Breast epithelium (tissue), 4 donors: ENCODE results near the gene NR2C2. TPM values are rescaled to one million over a fixed set of nuclear protein-coding genes. Genes with fewer than 3 reads are reported as not detected.

Experiments used
- DNase-seq, 2 donors: peaks; one replicate each; pipeline ENCODE4 v3.0.0-alpha.2; 2019; ENCODE audit warnings: low spot score in 2 of 2
- H3K27ac ChIP-seq, 2 donors: fragments of 200-600 bp; sonication (generic) in 1 of 2; one replicate each; pipeline ENCODE4 v1.5.1; 2016 to 2019; ENCODE audit warnings: mild to moderate bottlenecking in 1 of 2
- H3K27me3 ChIP-seq, 2 donors: fragments of 200-600 bp; sonication (generic) in 1 of 2; one replicate each; pipeline versions ENCODE4 v1.5.1 to v1.6.0; 2017 to 2019; ENCODE audit warnings: control low read depth in 1 of 2, mild to moderate bottlenecking in 1 of 2
- H3K36me3 ChIP-seq: fragments of 200-600 bp; one replicate; pipeline ENCODE4 v1.5.1; 2019
- H3K4me1 ChIP-seq, 2 donors: fragments of 200-600 bp; sonication (generic); one replicate each; pipeline ENCODE4 v1.5.1; 2016 to 2019; ENCODE audit warnings: control low read depth in 1 of 2
- H3K4me3 ChIP-seq, 3 donors: fragments of 200-600 bp; sonication (generic); 1 replicate in 2 of 3; 2 replicates in 1 of 3; pipeline ENCODE4 v1.5.1; 2016 to 2019; ENCODE audit warnings: mild to moderate bottlenecking in 3 of 3, moderate library complexity in 2 of 3
- H3K9me3 ChIP-seq, 2 donors: fragments of 200-600 bp; sonication (generic) in 1 of 2; one replicate each; pipeline ENCODE4 v1.5.1; 2016 to 2019; ENCODE audit warnings: control low read depth in 1 of 2
- CTCF ChIP-seq, 3 donors: fragments of 450-650 bp; IDR thresholded peaks; one replicate each; pipeline ENCODE4 v1.5.1; 2016 to 2017; ENCODE audit warnings: antibody characterized with exemption in 3 of 3, mild to moderate bottlenecking in 3 of 3, moderate library complexity in 3 of 3
- POLR2A ChIP-seq: fragments of 450-650 bp; IDR thresholded peaks from one replicate; pipeline ENCODE4 v1.6.1; 2016; ENCODE audit warnings: antibody characterized with exemption, mild to moderate bottlenecking, moderate library complexity
- POLR2AphosphoS5 ChIP-seq, 3 donors: sonication (generic); formaldehyde crosslinking; IDR thresholded peaks; one replicate each; pipeline ENCODE4 v1.6.1; 2017; ENCODE audit warnings: antibody characterized with exemption in 3 of 3
- intact Hi-C: fragments of 100-400 bp; cut with DNase I; formaldehyde crosslinking; loops from one replicate; pipeline ENCODE4 v1.15.1; 2023; ENCODE audit warnings: low total_unique reads
- total RNA-seq, 3 donors: library from RNA; depleted of rRNA; stranded (reverse); fragments of >200 nt; gene quantifications; one replicate each; pipeline ENCODE4 v1.1.0, GENCODE V29; 2016

NR2C2 gene
- total RNA-seq, 3 donors from 2014 or later: 41.9 to 71.0 (median 52.8) TPM

- Histone ChIP-seq H3K9me3 (no peaks in the 10 kb centered on the region), H3K4me3 (no peak overlapping the region), H3K27ac (no peak overlapping the region), H3K36me3 (no peaks in the 10 kb centered on the region), H3K4me1 (peaks cover 0 to 12% of the 10 kb centered on the region in 2 donors), H3K27me3 (no peaks in the 10 kb centered on the region)
- no peak for DNase-seq
- intact Hi-C loops: no loop called here
- TF ChIP-seq CTCF (IDR thresholded peaks at IDR 0.05) (no peak), POLR2AphosphoS5 (IDR thresholded peaks at IDR 0.05) (no peak), POLR2A (no peak)
Measured at GRCh38 chr3:14988988-14989394, 41.6 kb downstream of the NR2C2 start.

- no peaks in the 10 kb centered on the region for H3K9me3 ChIP-seq
- no peaks in the 10 kb centered on the region for H3K36me3 ChIP-seq
- no peak for DNase-seq
- intact Hi-C loops: no loop called here
- H3K27me3 ChIP-seq: no peaks in the 10 kb centered on the region
- H3K4me3 ChIP-seq: no peak overlapping the region
- peaks cover 0 to 12% of the 10 kb centered on the region in 2 donors for H3K4me1 ChIP-seq
- TF ChIP-seq POLR2A (no peak), POLR2AphosphoS5 (IDR thresholded peaks at IDR 0.05) (no peak), CTCF (IDR thresholded peaks at IDR 0.05) (no peak)
- peak overlapping the region in 1 of 2 donors; percentile 16 for H3K27ac ChIP-seq
Measured at GRCh38 chr3:14989943-14990779, 42.8 kb downstream of the NR2C2 start.

GRCh38 chr3:14990780-14991148 is 43.4 kb downstream of the NR2C2 start:
- H3K27ac ChIP-seq: no peak overlapping the region
- H3K36me3 ChIP-seq: no peaks in the 10 kb centered on the region
- TF ChIP-seq POLR2AphosphoS5 (IDR thresholded peaks at IDR 0.05): no peak
- TF ChIP-seq POLR2A: no peak
- no peak for TF ChIP-seq CTCF (IDR thresholded peaks at IDR 0.05)
- H3K4me3 ChIP-seq: no peak overlapping the region
- DNase-seq: no peak
- peaks cover 0 to 12% of the 10 kb centered on the region in 2 donors for H3K4me1 ChIP-seq
- intact Hi-C loops: no loop called here
- H3K27me3 ChIP-seq: no peaks in the 10 kb centered on the region
- H3K9me3 ChIP-seq: no peaks in the 10 kb centered on the region

GRCh38 chr3:14991151-14991742 is 43.9 kb downstream of the NR2C2 start:
- H3K27ac ChIP-seq: no peak overlapping the region

More at GRCh38 chr3:14991151-14991742, 43.9 kb downstream of the NR2C2 start:
- no peak for TF ChIP-seq POLR2AphosphoS5 (IDR thresholded peaks at IDR 0.05)
- TF ChIP-seq POLR2A: no peak
- TF ChIP-seq CTCF (IDR thresholded peaks at IDR 0.05): no peak
- Histone ChIP-seq H3K27me3 (no peaks in the 10 kb centered on the region), H3K36me3 (no peaks in the 10 kb centered on the region), H3K4me3 (no peak overlapping the region), H3K4me1 (peaks cover 0 to 12% of the 10 kb centered on the region in 2 donors), H3K9me3 (no peaks in the 10 kb centered on the region)
- intact Hi-C loops: no loop called here
- no peak for DNase-seq
